Activated T-cell treated with anti-CD3 and anti-CD28 coated beads, Interleukin-2, amount 50 U/mL, for 48 hours (primary cell): ENCODE data around the gene WASF2.
"Not testable (repeated sequence)": the region's sequence is repeated elsewhere in the genome, so short reads cannot be mapped to it uniquely, and the experiment has no call there.

Experiments used
- DNase-seq, 2 experiments: peaks; one replicate each; pipeline ENCODE4 v3.0.0-alpha.2; 2020

The WASF2 gene

DNA sequence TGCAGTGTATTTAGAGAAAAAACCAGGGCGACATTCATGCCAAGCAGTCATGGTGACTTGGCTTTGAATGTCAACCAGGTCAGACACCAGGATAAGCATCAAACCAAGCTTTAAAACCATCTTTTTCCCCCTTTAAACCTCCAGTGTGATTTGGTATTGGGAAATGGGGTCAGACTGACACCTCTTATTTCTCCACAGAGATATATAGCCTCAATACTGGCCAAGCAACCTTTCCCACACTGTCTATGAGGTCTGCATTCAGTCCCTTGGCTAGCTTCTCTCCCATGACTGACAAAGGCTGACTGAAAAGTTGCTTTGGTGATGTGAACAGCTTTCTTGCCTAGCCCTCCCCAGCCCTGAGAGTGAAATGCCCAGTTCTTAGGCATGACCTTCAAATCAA lies 75.9 kb downstream of the WASF2 start:
- DNase-seq: no peak

DNA sequence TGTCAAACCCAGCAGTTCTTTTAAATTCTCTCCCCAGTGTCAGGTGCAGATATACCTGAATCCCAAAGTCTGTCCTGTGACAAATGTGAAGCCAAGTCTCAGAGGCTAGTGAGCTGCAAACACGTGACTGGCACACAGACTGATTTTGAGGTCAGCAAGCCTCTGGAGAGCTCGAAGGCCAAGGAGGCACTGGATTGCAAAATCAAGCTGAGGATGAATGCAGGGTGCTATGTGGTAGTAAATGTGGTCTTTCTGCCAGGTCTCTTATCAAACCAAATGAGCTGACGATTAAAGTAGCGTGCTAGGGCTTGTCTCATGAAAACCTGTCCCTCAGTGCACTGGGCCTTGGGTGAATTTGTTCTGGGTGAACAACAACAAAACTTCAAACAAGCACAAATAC lies 77.0 kb downstream of the WASF2 start:
- DNase-seq: no peak

DNA sequence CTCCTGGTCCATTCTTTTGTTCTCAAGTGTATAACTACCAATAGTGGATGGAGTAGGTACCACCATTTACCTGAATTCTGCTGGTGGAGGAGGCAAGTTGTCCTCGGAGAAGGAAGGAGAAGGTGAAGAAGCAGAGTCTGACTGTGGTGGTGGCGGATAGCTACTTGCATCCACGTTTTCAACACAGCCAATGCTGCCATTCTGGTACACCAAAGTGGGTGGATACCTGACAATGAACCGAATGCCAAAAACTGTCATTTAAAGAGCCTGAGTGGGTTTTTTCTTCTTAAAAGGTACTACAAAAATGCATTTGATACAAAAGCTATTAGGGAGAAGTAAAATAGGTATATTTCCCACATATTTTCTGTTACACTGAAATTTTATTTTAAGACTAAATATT lies 77.5 kb downstream of the WASF2 start:
- DNase-seq: no peak

DNA sequence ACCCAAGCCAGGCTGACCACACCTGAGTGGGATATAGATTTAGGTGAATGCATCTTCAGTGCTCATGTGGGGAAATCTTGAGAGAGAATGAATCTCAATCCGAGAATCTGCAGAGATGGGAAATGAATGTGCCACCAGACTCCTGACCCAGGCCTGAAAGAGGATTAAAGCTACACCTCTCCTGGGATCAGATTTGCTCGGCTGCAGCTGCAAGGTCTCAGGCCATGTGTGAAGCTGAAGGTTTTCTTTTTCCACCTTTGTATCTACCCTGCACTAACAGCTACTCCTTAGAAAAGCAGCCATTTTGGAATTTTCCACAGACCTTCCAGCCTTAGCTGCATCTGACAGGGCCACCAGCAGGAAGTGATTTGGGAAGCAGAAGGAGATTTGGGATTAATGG lies 79.3 kb downstream of the WASF2 start:
- no peak for DNase-seq

DNA sequence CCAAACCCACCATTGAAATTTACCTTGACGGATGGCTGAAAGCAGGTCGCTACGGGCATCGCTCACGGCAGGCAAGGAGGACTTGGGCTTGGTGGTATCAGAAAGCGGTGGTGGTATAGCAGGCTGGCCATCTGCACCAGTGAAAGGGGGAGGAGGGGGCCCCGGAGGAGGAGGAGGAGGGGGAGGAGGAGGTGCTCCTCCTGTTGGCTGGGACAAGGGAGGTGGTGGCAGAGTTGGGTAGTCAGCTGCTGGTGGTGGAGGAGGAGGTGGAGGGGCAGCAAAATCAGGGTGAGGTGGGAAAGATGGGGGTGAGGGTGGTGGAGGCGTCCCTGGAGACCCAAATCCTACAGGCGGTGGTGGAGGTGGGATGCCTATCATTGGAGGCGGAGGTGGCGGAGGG lies 80.3 kb downstream of the WASF2 start:
- DNase-seq: no peak

DNA sequence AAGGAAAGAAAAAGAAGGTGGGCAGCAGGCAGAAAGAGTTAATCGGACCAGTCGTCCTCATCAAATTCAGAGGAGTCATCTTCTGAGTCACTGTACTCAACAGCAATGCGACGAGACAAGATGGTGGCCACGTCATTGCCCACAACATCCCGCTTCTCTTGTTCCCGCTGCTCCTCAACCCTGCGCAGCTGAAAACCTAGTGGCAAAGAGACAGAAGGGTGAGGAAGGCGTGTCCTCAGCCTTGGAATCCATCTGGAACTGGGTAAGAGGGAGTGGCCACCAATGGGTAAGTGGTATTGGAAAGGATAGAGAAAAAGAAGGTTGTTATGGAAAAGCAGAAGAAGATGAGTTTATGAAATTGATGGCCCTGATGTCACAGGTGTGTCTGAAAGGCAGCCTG lies 81.8 kb downstream of the WASF2 start:
- DNase-seq: no peak

DNA sequence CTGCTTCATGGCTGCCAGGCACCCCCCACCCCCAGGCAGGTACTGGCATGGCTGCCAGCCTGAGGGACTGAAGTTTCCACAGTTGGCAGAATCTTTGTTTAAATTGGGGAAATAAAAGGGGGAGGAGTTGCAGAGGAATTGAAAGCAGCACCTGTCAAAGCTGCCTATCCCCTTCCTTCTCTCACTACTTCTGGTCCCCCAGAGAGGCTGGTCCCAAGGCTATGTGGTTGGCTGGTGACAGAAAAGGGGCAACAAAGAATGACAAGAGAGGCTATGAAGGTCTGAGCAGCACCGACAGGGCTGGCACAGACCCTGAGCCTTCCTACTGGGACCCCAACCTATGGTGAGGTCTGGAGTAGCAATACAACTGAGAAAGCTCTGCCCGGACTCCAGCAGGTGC lies 83.2 kb downstream of the WASF2 start:
- DNase-seq: not testable (repeated sequence)

DNA sequence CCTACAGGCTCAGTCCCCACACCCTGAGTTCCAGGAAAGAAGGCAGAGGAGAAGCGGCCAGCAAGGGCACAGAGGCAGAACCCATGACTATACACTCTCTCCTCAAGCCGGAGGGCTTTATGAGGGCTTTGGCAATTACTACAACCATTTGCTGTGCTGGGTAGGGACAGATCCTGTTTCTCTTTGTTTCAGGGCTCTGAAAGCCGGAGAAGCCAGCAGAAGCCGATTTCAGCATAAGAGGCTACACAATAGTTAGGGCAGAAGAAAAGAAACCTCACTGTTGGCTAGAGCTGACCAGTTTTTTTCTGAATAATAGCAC lies 83.6 kb downstream of the WASF2 start:
- DNase-seq: no peak

DNA sequence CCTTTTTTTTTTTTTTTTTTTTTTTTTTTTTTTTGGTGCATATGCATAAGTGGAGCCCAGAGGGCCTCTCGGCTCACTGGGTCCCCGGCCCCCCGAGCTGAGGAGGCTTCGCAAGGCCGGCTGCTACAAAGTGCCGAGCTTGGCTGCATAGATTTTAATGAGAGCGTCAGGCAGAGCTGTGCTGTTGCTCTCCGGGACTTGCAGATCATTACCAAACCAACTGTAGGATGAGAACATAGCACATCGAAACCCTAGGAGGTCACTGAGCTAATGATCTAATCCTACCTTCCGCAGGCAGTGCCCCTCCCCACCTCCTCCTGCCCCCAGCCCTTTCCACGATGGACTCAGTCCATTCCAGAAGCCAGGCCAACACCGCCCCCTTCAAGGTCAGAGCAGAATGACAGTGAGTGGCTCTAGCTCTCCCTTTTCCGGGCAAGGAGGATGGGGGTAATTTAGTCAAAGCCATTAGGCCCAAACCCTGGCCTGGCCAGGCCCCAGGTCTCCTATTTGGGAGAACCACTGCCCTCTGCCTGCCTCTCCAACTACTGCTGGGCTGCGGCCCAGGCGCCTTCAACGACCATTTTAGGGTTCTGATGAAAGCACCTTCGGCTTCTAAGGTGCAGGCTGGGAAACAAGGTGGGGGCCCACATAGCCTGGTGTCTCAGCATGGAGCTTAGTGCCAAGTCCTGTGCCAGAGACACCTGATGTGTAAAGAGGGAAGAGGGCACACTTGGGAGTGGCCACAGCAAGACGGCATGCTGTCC lies 84.2 kb downstream of the WASF2 start:
- not testable (repeated sequence) for DNase-seq

DNA sequence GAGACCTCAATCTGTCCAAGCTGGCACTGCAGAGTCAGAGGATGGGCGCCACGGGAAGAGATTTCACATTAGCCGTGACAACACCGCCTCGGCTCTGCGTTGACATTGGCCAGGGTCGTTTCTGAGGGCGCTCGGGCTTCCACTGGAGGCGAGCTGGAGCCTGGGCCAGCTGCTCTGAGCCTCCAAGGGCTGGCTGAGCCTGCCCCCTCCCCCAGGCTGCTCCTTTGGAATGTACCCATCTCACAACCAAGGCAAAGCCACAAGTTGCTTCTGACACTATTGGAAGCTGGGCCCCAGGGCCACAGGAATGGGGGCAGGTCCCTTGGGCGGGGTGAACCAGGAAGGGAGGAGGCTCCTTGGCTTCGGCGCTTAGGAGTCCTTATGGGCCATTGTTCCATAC lies 84.9 kb downstream of the WASF2 start:
- no peak for DNase-seq

DNA sequence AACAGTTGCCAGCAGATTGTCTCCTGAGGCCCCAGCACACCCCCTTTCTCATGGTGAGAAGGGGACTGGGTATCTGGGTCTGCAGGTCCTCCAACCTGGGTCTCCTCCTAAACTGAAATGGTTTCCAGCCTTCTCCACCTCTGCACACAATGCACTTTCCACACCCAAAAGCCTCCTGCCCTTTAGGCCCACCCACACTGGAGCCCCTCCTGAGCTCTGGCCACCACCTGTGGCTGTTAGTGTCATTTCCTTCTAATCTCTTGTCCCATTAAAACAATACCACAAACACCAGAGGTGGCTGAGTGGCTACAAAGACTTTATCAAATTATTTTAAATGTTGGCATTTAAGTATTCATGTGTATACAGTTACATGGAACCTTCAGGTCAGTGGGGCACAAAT lies 86.0 kb downstream of the WASF2 start:
- no peak for DNase-seq

DNA sequence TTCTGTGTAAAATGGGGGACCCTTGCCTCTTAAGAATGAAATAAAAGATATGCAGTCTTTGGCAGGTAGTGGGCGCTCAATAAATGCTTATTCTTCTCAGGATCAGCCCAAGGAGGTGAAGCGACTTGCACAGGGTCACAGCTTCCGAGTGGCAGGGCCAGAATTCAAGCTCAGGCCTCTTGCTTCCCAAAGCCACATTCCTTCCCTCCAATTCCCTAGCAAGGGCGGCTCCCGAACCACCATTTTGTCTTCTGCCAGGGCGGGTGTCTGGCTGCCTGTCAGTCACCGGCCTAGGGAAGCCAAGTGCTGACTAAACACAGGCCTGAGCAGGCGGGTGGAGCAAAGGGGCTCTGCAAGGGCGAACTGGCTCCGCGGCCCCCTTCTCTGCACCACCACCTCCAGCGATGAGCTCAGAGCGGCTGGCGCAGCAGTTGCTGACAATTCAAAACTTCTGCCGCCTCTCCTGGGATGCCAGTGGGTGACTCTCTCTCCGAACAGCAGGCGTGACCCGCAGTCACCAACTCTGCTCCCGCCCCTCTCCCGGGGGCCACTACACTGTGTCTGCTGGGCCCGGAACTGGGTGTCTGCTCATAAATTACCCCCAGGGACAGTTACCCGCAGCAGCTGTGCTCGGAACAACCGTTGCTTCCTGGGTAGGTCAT lies 86.8 kb downstream of the WASF2 start:
- DNase-seq: peak; percentile 45 to 62

DNA sequence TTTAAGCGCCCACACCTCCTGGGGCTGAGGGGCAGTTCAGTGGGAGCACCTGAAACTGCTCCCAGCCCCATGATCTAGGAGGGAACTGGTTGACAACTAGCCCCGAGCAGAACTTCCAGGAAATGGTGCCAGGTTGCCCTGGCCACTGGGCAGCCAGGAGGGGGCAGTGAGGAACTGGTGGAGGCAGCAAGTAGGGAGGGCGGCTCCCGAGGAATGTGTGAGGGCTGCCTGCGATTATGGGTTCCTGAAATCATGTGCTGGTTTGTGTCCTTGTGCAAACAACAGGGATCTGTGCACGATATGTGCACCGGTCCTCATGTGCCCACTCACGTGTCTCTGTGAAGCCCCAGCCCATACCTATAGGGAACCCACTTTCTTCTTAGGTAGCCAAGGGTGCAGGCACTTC lies 87.6 kb downstream of the WASF2 start:
- no peak for DNase-seq

DNA sequence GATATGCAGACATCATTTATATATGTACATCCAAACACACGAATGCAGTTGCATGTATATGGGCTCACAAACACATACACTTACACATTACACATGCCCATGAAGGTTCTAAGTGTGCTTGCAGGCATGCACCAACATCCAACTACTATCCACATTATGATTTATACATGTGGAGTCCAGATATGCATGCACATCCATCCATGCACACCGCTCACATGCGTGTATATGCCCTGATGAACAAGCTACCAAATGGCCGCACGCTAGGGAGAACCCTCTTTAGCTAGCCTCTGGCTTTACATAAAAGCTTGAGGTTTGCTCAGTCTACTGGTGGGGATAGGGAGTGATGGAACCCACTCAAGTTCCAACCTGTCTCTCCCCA lies 89.0 kb downstream of the WASF2 start:
- DNase-seq: no peak

DNA sequence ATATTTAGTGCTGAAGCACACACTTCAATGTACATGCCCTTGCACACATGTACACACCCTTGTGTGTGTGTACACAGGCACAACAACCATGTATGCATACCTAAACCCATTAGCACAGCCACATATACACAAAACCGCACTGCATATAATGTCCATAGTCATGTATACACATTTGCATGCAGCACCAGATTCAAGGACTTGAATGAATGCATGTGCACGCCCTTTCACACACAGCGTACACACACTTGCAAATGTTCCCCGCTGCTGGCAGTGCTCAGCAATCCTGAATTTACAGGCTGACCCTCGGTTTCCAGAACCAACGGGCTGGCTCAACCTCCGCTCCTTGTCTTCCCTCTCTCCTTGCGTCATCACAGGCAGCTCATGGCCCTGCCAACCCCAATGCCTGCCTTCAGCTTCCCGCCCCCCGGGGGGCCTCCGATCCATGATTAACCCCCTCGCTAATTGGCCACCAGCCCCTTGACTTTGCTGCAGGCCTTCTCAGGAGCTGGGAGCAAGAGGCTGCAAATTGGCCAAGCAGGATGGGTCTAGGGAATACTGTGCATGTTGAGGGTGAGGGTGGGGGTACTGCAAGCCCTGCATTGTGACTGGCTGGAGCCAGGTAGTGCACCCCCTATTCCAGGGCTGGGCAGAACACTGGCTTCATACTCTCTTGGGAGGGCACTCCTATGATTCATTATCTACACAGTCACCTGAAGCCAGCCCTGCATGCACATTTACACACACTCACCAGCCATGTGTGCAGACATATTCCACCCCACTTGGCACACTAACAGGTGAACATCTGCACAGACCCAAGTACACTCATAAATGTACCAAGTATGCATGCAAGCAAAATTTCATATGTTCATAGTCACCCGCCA lies 89.6 kb downstream of the WASF2 start:
- DNase-seq: no peak

DNA sequence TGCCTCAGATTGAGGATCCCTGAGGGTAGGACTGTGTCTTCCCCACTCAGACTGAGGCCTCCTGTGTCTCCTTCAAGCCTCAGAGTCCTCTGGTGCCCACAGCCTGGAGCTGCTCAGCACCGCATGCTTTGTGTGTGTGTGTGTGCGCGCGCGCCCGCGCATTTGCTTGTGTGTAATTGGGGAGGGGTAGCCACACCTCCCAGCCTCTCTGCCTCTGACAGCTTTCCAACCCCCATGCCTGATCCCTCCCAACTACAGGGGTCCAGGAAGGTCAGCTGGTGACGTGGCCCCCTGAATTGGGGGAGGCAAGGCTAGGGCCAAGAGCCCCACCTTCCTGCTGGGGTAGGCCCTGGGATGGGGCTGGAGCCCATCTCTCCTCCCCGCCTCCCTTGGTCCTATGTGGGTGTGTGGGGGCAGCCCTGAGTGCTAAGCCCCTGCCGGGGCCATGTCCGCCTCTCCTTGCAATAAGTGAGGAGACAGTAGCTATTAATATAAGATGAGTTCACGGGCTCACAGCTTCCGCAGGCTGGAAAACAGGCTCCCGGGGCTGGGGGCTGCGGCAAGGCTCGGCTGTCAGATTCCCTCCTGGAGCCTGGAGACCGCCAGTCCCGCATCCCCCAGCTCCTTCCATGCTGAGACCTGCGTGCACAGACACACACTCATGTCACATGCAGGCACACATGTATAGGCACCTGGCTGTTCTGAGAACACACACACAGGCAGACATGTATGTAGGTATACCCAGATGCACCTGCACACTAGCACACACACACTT lies 90.5 kb downstream of the WASF2 start:
- no peak for DNase-seq

DNA sequence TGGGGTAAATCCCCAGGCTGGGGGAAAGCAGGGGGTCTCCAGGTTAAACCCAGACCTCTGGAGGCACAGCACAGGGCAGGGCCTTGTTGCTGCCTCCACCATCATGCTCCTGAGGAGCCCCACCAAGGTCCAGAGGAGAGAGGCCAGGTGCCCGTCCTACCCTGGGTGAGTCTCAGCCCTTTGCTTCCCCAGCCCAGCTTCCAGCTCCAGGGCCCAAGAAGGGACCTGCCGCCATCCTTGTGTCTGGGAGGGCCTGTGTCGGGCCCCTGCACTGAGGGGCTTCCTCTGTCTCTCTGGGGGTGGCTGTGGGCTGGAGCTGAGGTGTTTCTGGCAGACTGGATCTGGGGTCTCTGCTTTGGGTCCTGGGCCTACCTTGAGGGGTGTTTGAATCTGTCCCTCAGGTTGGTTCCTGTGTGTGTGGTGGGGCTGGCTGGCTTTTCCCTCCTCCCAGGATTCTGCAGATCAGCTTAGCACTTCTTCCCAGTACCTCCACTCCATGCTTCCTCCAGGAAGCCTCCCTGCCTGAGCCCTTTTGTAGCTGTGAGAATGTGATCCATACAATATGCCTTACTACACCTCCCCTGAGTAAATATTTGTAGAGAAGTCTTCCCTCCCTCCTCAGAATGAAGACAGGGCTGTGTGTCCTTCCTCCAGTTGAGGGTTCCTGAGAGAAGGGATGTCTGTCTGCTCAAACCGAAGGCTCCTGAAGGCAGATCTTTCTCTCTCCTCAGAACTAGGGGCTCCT lies 91.4 kb downstream of the WASF2 start:
- no peak for DNase-seq

DNA sequence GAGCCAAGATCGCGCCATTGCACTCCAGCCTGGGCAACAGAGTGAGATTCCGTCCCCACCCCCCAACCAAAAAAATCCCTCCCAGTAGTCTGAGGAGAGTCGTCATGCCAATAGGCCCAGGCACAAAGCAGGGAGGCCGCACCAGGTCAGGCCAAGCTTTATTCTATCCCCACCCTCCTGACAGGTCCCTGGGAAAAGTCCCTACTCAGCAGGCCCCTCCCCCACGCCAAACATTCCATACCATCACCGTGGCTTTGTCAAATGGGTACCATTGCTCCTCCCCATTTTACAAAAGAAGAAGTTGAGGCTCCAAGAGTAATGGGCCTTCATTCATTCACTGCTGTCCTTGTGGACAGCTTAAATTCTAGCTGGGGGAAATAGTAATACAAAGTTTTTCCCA lies 92.2 kb downstream of the WASF2 start:
- no peak for DNase-seq

DNA sequence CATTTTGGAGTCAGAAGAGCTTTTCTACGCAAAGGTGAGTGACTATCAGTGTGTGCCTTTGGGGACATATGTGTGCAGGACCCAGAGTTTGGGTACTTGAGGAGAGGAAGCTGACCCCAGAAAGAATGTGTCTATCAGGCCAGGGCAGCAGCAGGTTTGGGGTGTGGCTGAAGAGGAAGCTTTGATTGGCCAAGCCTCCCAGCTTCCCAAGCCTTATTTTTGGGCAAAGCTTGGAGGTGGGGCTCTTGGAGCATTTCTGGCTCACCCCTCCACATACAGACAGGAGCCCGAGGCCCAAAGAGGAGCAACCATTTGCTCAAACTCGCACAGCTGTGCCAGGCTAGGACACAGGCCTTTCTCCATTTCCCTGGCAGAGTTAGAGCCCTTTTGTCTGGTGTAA lies 92.9 kb downstream of the WASF2 start:
- no peak for DNase-seq

DNA sequence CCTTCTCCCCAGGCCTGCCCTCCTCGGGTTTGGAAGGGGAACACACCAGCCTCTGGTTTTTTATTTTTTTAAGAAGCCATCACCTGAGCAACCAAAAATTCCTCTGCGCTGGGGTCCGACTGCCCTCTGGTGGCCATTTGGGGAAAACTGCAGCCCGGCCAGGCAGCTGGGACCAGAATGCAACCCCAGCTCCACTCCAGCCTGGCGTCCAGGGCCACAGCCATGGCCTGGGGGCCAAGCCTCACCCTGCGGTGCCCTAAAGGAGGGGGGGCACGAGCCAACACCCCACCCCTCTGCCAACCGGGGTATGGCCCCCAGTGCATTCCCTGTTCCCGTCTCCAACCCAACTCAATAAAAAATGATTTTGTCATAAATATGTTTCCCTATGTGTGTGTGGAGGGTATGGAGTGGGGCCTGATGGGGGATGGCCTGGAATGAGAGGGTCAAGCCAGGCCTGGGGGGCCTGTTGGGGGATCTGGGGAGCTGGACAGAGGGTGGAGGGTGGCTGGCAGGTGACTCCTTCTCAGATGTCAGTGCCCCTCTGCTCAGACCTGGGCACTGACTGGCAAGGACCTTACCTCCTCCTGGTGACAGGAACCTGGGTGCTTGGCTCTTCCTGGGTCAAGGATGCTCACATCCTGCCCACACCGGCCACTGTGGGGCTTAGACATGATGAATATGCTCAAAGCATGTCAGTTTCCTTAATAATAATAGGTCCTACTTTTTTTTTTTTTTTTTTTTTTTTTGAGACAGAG lies 94.3 kb downstream of the WASF2 start:
- DNase-seq: peak; percentile 87 to 89

DNA sequence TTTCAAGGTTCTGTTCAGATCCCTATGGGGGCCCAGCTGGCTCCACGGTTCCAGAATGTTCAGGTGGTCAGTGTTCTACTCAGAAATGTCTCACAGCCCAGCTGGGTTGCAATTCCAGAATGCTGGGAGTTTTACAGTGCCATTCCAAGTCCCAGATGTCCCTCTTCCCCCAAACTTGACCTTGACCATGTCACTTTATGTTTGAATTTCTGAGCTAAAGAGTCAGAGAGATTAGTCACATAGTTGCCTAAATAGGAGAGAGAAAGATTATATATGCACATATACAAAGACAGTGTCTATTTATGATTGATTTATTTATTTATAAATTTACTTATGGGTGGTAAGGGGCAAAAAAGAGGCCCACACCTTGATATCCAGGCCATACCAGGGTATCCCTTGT lies 95.0 kb downstream of the WASF2 start:
- DNase-seq: no peak

DNA sequence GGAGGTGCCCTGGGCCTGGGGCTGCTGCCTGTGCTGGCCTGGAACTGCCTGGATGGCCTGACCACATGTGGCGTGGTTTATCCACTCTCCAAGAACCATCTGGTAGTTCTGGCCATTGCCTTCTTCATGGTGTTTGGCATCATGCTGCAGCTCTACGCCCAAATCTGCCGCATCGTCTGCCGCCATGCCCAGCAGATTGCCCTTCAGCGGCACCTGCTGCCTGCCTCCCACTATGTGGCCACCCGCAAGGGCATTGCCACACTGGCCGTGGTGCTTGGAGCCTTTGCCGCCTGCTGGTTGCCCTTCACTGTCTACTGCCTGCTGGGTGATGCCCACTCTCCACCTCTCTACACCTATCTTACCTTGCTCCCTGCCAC lies 95.7 kb downstream of the WASF2 start:
- DNase-seq: no peak
